NOMO-1 treated with DMSO at 0.1 percent for 48 hours (cell line): ENCODE data around the gene GPR42.
"Not testable (repeated sequence)": the region's sequence is repeated elsewhere in the genome, so short reads cannot be mapped to it uniquely, and the experiment has no call there.

Source experiments
- DNase-seq: peaks from one replicate; lab custom pipeline; 2025; ENCODE audit not compliant: unreplicated experiment; lab: John Stamatoyannopoulos, UW

Gene GPR42

GRCh38 chr19:35346193-35347052 lies 24.4 kb upstream of the GPR42 start:
- DNase-seq, result no peak

GRCh38 chr19:35347171-35347929 lies 23.5 kb upstream of the GPR42 start, which contains the start of gene FFAR1:
Gene FFAR1, plus strand, starts transcription at chr19:35347902. Its CDS starts 3,650 bp downstream, at chr19:35351552.
- DNase-seq, result peak; percentile 85

GRCh38 chr19:35347930-35348298 lies 23.0 kb upstream of the GPR42 start:
- no peak for DNase-seq

- DNase-seq, result no peak
Observed at GRCh38 chr19:35348911-35349611, 21.8 kb upstream of the GPR42 start.

- no peak for DNase-seq
Observed at GRCh38 chr19:35349614-35350521, 21.0 kb upstream of the GPR42 start.

GRCh38 chr19:35350591-35350990 lies 20.3 kb upstream of the GPR42 start:
- DNase-seq, result no peak

- DNase-seq, result no peak
Observed at GRCh38 chr19:35351411-35352176, 19.3 kb upstream of the GPR42 start.

- DNase-seq, result no peak
Observed at GRCh38 chr19:35352177-35352447, 18.8 kb upstream of the GPR42 start.

- peak; percentile 65 for DNase-seq
Observed at GRCh38 chr19:35352448-35353304, 18.2 kb upstream of the GPR42 start.

- DNase-seq, result peak; percentile 6
Observed at GRCh38 chr19:35353635-35354034, 17.2 kb upstream of the GPR42 start.

- no peak for DNase-seq
Observed at GRCh38 chr19:35354898-35355297, 16.0 kb upstream of the GPR42 start.

- DNase-seq, result no peak
Observed at GRCh38 chr19:35355791-35356460, 14.9 kb upstream of the GPR42 start.

GRCh38 chr19:35357867-35358573 lies 12.8 kb upstream of the GPR42 start, which contains the start of gene FFAR3:
Gene FFAR3, plus strand, starts transcription at chr19:35358460. Its CDS starts 431 bp downstream, at chr19:35358891.
- peak; percentile 86 for DNase-seq

GRCh38 chr19:35358834-35359233 lies 12.0 kb upstream of the GPR42 start:
- not testable (repeated sequence) for DNase-seq

- not testable (repeated sequence) for DNase-seq
Observed at GRCh38 chr19:35359395-35359794, 11.5 kb upstream of the GPR42 start.

GRCh38 chr19:35360081-35360480 lies 10.8 kb upstream of the GPR42 start:
- DNase-seq, result not testable (repeated sequence)

- DNase-seq, result no peak
Observed at GRCh38 chr19:35360880-35361420, 9.9 kb upstream of the GPR42 start.
